Smooth muscle cell of bladder (primary cell): ENCODE results near the gene MYL5. TPM values are rescaled to one million over a fixed set of nuclear protein-coding genes. Genes with fewer than 3 reads are reported as not detected.

Experiments
- total RNA-seq: library from RNA; depleted of rRNA; stranded (reverse); fragments of >200 nt; gene quantifications from 2 replicates; pipeline ENCODE4 v1.2.3, GENCODE V29; 2014

MYL5 gene, protein sequence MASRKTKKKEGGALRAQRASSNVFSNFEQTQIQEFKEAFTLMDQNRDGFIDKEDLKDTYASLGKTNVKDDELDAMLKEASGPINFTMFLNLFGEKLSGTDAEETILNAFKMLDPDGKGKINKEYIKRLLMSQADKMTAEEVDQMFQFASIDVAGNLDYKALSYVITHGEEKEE
- 19.2 and 30.6 TPM in 2 replicates for total RNA-seq

DNA sequence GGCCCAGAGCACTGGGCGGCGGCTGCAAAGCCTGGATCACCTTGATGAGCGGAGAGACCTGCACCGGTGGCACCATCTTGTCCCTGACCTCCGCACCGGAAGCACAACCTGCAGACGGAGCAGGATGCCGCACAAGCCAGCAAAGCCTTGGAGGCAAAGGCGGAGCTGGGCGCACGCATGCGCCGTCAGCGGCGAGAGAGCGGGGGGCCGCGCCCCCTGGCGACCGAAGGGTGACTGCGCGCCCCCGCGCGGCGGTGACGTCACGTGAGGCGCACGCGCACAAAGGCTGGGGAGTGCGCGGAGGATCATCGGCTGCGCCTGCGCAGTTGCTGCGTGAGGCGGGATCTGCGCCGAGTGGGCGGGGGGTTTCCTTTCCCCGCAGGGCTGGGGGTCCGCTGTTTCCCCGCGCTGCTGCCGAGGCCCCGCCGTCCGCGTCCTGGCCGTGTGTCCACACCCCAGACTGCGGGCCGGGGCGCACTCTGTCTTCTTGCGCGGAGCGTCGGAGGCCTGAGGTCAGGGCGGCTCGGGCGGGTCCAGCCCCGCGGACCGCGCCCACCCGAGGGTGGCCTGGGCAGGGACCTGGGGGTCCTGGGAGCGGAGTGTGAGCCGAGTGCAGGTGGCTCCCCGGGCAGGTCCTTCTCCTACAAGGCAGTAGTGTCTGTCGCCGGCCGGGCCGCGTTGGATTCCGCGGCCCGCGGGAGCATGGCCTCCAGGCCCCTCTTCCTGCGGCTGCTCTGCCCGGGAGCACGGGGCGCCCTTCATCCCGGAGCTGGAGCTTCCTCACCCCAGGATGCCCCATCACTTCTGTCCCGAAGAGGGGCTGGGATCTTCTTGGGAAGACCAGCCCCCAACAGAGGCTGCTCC, at the start of gene MYL5, which contains the start of gene ATP5ME:
TSS of gene MYL5 (plus strand) at position 371 of the 864 bp plus-strand sequence. CDS start 3,485 bp downstream, outside the sequence.
TSS of gene ATP5ME (minus strand) at position 105 of the 864 bp plus-strand sequence. CDS start at position 76, 29 bp downstream.

DNA sequence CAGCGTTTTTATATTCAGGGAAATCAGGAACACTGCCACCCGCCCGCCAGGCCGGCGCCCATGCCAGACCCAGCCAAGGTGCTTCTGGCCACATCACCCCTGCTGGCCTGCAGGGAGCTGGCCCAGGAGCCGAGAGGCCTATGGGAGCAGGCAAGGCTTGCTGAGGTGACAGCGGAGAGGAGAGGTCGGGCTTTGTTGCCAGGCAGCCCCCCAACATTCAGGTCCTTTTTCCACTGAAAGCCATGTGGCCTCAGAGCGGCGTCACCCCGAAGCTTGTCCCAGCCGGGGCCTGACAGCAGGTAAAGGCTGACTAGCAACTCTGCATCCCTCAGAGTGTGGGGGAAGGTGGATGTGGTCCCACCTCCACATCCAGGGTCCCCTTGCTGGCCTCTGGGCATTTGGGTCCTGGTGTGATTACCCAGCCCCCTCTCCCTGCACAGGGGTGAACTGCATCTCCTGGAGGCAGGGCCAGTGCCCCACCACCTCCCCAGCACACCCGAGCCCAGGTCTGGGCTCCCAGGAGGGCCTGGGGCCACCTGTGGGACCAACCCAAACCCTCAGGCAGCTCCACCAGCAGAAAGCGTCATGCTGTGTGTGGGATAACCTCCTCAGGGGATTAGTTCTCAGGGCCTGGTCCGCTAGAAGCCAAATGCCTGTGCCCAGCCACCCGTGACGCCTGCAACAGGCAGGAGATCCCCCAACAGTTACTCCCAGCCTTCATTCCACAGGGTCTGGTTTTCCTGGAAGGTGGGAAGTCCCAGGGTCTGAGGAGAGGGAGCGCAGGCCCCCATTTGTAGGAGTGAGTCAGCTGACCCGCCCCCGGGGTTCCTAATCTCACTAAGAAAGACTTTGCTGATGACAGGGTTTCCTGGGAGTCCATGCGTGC, 49.4 kb upstream of the MYL5 start, which contains the start of gene PDE6B:
TSS of gene PDE6B (plus strand) at position 869 of the 886 bp plus-strand sequence. CDS start 54 bp downstream, outside the sequence.

DNA sequence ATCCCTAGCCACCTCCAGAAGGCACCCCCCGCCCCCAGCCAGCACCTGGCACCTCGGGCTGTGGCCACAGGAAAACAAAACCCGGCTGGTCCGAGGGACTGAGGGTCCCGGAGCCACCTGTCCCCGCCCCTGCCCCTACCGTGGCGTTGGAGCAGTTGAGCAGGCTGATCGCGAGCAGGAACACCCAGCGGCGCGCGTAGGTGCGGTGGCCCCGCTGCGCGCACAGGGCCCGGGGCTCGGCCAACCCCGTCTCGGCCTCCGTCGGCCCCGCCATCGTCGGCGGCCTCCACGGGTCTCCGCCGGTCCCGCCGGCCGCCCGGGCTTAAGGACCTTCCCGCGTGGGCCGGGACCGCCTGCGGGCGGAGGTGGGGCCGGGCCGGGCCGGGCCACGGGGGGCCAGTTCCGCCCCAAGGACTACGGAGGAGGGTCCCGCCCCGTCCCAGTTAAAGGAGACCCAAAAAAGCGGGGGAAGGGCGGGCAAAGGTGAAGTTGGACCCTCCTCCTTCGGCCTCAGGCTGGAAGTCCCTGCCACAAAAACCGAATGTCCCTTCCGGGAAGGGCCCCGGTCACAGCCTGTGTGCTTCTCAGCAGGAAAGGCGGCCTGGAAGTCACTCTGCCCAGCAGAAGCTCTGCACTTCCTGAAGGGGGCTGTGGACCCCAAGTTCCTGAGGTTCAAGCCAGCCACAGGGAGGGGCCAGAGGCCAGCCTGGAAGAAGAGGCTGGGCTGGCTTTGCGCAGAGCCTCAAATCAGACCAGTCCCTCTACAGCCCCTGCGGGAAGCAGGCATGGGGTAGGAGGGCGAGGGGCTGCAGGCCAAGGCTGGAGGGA, 14.7 kb downstream of the MYL5 start, which contains the start of gene SLC49A3:
TSS of gene SLC49A3 (minus strand) at position 298 of the 828 bp plus-strand sequence. CDS start at position 274, 24 bp downstream.

DNA sequence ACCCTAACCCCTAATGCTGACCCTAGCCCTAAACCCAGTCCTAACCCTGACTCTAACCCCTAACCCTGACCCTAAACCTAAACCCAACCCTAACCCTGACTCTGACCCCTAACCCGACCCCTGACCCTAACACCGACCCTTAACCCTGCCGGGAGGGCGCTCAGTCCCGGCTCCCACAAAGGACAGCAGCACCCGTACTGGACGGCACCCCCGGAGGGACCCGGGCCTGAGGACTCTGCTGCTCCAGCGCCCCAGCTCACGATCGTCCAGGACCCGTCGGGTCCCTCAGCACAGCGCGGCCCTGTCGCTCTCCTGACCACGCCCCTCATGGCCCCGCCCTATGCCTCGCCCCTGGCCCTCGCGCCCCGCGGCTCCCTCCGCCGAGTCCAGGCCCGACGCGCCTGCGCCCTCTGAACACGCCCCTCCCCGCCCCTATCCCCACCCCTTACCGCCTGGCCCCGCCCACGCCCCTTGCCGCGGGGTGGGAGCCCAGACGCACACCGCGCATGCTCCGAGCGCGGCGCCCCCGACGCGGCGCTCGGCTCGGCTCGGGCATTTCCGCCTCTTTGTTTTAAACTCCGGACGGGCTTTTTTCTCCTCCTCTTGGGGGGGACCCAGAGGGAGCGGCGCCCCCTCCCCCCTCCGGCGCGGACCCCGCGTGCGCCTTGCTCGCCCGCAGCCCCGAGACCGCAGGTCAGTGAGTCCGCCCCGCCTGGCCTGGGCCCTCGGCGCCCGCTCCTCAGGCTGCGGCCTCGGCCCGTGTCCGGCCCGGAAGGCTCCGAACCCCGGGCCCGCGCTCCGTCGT, 31.1 kb downstream of the MYL5 start, which contains the start of gene PCGF3:
TSS of gene PCGF3 (plus strand) at position 555 of the 805 bp plus-strand sequence. CDS start 27,849 bp downstream, outside the sequence.

Other genes with a start within 250 kb of the MYL5 start
- 12.9 and 16.7 TPM in 2 replicates for gene ZNF721, start 175.4 kb upstream of the MYL5 start, total RNA-seq
- gene PIGG, start 175.3 kb upstream of the MYL5 start, total RNA-seq, result 46.4 and 54.2 TPM in 2 replicates
- gene TMEM271, start 98.2 kb upstream of the MYL5 start, total RNA-seq, result not detected in 2 replicates
- 1.1 and 1.3 TPM in 2 replicates for gene PDE6B, start 49.0 kb upstream of the MYL5 start, total RNA-seq
- 298 and 389 TPM in 2 replicates for gene ATP5ME, start 266 bp upstream of the MYL5 start, total RNA-seq
- gene SLC49A3, start 14.6 kb downstream of the MYL5 start, total RNA-seq, result 2.7 and 4.8 TPM in 2 replicates
- 27.3 and 31.8 TPM in 2 replicates for gene PCGF3, start 31.3 kb downstream of the MYL5 start, total RNA-seq
- gene CPLX1, start 151.6 kb downstream of the MYL5 start, total RNA-seq, result not detected in 2 replicates